K562 (cell line): ENCODE results near the gene MYMX. TPM values are rescaled to one million over a fixed set of nuclear protein-coding genes. Genes with fewer than 3 reads are reported as not detected.

Experiments
- ATAC-seq: fragments of 200-7000 bp; cut with Tn5 transposase; 3 replicates; pipeline ENCODE4 v1.9.1; 2020; ENCODE audit warnings: moderate library complexity
- BruUV-seq: library from RNA; stranded (reverse); fragments of 400-500 nt; replicated peaks from 2 replicates; lab custom pipeline; 2021; lab: Mats Ljungman, UMichigan
- CTCF ChIA-PET: fragments of 300-600 bp; formaldehyde crosslinking; extraction: SDS; loops from one replicate; lab custom pipeline; 2021; ENCODE audit warnings: low intra/inter-chr PET ratio; lab: Yijun Ruan, JAX
- POLR2A ChIA-PET: fragments of 300-600, 350-650 bp; sonication (Branson Sonifier 250); formaldehyde crosslinking; extraction: SDS; loops from one replicate; lab custom pipeline; 2021; ENCODE audit warnings: antibody characterized with exemption, inconsistent platforms; lab: Yijun Ruan, JAX
- DNase-seq, 4 experiments: peaks; one replicate each; pipeline versions ENCODE4 v3.0.0 to v3.0.0-alpha.2; 2011 to 2018; ENCODE audit warnings: low spot score in 3 of 4, mixed read lengths in 3 of 4; ENCODE audit errors: extremely low read depth in 1 of 4
- FAIRE-seq: peaks from 2 replicates; lab custom pipeline; 2011; peaks lifted over from hg19 to GRCh38; lab: Jason Lieb, UNC
- H2AFZ ChIP-seq: 2 replicates; pipeline ENCODE4 v1.6.0; 2011; ENCODE audit warnings: low read depth, low read length, control low read depth, inconsistent platforms
- H3K27ac ChIP-seq: fragments of 200-600 bp; 3 replicates; pipeline ENCODE4 v1.8.0; 2011; ENCODE audit warnings: low read depth, mild to moderate bottlenecking, control low read depth, inconsistent platforms, low read length, moderate library complexity, mixed read lengths; ENCODE audit errors: extremely low read depth
- H3K27me3 ChIP-seq, 2 experiments: fragments of 300-600 bp in 1 of 2; 2 replicates in 1 of 2; 3 replicates in 1 of 2; pipeline versions ENCODE4 v1.6.0 to v1.8.0; 2011; ENCODE audit warnings: inconsistent platforms in 2 of 2, low read length in 2 of 2, mild to moderate bottlenecking in 1 of 2, mixed read lengths in 1 of 2, moderate library complexity in 1 of 2; ENCODE audit not compliant: control insufficient read depth in 2 of 2, insufficient read depth in 2 of 2
- H3K36me3 ChIP-seq: fragments of 300-600 bp; 3 replicates; pipeline ENCODE4 v1.8.0; 2011; ENCODE audit warnings: mild to moderate bottlenecking, low read length, inconsistent platforms; ENCODE audit not compliant: control insufficient read depth, insufficient read depth
- H3K4me1 ChIP-seq, 2 experiments: fragments of 200-600 bp in 1 of 2; replicated peaks in 1 of 2; 2 replicates in 1 of 2; 3 replicates in 1 of 2; pipeline versions ENCODE4 v1.5.1 to v1.8.0; 2011; ENCODE audit warnings: inconsistent platforms in 2 of 2, low read length in 2 of 2, mild to moderate bottlenecking in 1 of 2, mixed read lengths in 1 of 2, moderate library complexity in 1 of 2; ENCODE audit not compliant: control insufficient read depth in 2 of 2, insufficient read depth in 2 of 2
- H3K4me2 ChIP-seq: 2 replicates; pipeline ENCODE4 v1.6.1; 2011; ENCODE audit warnings: low read length, control low read depth, inconsistent platforms, mixed read lengths; ENCODE audit not compliant: insufficient read depth
- H3K4me3 ChIP-seq: fragments of 200-600 bp; sonication (generic), shearing (Covaris generic); 2 replicates; pipeline ENCODE4 v1.5.1; 2016; ENCODE audit warnings: control low read depth, inconsistent platforms
- H3K79me2 ChIP-seq: fragments of 200-600 bp; 3 replicates; pipeline ENCODE4 v1.8.0; 2011; ENCODE audit warnings: low read length, inconsistent platforms; ENCODE audit not compliant: control insufficient read depth, insufficient read depth
- H3K9ac ChIP-seq, 2 experiments: 2 replicates each; pipeline versions ENCODE4 v1.6.0 to v1.6.1; 2011; ENCODE audit warnings: low read depth in 2 of 2, low read length in 2 of 2, control low read depth in 1 of 2, inconsistent platforms in 1 of 2, mild to moderate bottlenecking in 1 of 2, mixed read lengths in 1 of 2; ENCODE audit not compliant: insufficient read depth in 1 of 2
- H3K9me1 ChIP-seq: one replicate; pipeline ENCODE4 v1.6.0; 2011; ENCODE audit warnings: inconsistent platforms, mild to moderate bottlenecking, low read length, moderate library complexity; ENCODE audit not compliant: control insufficient read depth, insufficient read depth
- H3K9me3 ChIP-seq: replicated peaks from 2 replicates; pipeline ENCODE4 v1.5.1; 2011; ENCODE audit warnings: low read depth, low read length, inconsistent platforms; ENCODE audit not compliant: control insufficient read depth, insufficient read depth
- H4K20me1 ChIP-seq: replicated peaks from 2 replicates; pipeline ENCODE4 v1.6.1; 2011; ENCODE audit warnings: low read length, inconsistent platforms, mixed read lengths; ENCODE audit not compliant: control insufficient read depth, insufficient read depth
- ERF ChIP-seq: fragments of 450-650 bp; formaldehyde crosslinking; IDR thresholded peaks from 2 replicates; pipeline ENCODE4 v1.4.0; 2020; ENCODE audit warnings: mild to moderate bottlenecking, mixed read lengths
- THAP12 ChIP-seq: fragments of 250-450 bp; sonication (Bioruptor Pico); IDR thresholded peaks from 2 replicates; pipeline ENCODE4 v1.9.0; 2021; ENCODE audit warnings: mild to moderate bottlenecking, inconsistent platforms
- ZBTB26 ChIP-seq: fragments of 450-650 bp; formaldehyde crosslinking; IDR thresholded peaks from 2 replicates; pipeline ENCODE4 v1.4.0; 2022; ENCODE audit warnings: missing genetic modification characterization
- WGBS: fragments of 100-300 bp; shearing (Covaris generic); methylation state at CpG from one replicate; pipeline ENCODE4 v1.1.6; 2016; ENCODE audit warnings: low coverage, mixed read lengths; ENCODE audit not compliant: insufficient coverage; ENCODE audit errors: missing lambda C conversion rate; 5-methylcytosine and 5-hydroxymethylcytosine counted together
- in situ Hi-C: fragments of 300-500 bp; cut with MboI; formaldehyde crosslinking; loops from 4 replicates; pipeline ENCODE4 v1.15.0; 2018; ENCODE audit warnings: inconsistent platforms, mixed read lengths
- intact Hi-C: fragments of 100-400 bp; cut with micrococcal nuclease; formaldehyde crosslinking; loops from 2 replicates; pipeline ENCODE4 v1.14.2; 2022
- polyA plus RNA-seq, 8 experiments: library from polyadenylated mRNA; depleted of rRNA in 4 of 8; stranded (reverse) in 5 of 8; unstranded in 3 of 8; fragments of >200 nt; fragmentation: Nextera tagmentation in 2 of 8; fragmentation: Illumina TruSeq in 1 of 8; extraction: Ambion mirVana in 2 of 8; extraction: Trizol in 1 of 8; gene quantifications; 2 replicates each; pipeline versions ENCODE4 v1.2.1 to v1.2.3, GENCODE V29; 2011 to 2014; ENCODE audit warnings: inconsistent platforms in 1 of 8, missing spikeins in 1 of 8
- total RNA-seq, 7 experiments: library from RNA; depleted of rRNA in 6 of 7; stranded (reverse); fragments of >200 nt in 6 of 7; fragmentation: Illumina TruSeq in 2 of 7; extraction: Trizol in 2 of 7; gene quantifications; 2 replicates each; pipeline versions ENCODE4 v1.2.1 to v1.2.3, GENCODE V29; 2011 to 2021; ENCODE audit warnings: low replicate concordance in 1 of 7

MYMX gene
- total and polyA plus RNA-seq, 9 of the 15 experiments (the other 6 are each of a cell fraction or from before 2014, with no cell fraction given), result 0.12 TPM; not detected in 8

- Histone ChIP-seq H3K4me2 (no peak overlapping the region; the same call in 1 of the 2 replicates), H3K36me3 (peaks cover 2% of the 10 kb centered on the region; the same call in 1 of the 3 replicates), H3K4me1 (peaks cover 74 to 88% of the 10 kb centered on the region in 2 experiments), H3K9me3 (no peaks in the 10 kb centered on the region), H3K9ac (peak overlapping the region in 1 of 2 experiments; percentile 61; a peak in 1 of 4 replicates), H3K27ac (no peak overlapping the region), H2AFZ (0 out of 2 replicates have a peak overlapping the region, but pooled peaks have one; percentile 10), H3K9me1 (no peaks in the 10 kb centered on the region), H4K20me1 (0 out of 2 replicates have a peak, but pooled peaks cover 3% of the 10 kb centered on the region), H3K27me3 (no peaks in the 10 kb centered on the region), H3K4me3 (no peak overlapping the region), H3K79me2 (peaks cover 39% of the 10 kb centered on the region)
- ChIA-PET CTCF (interaction anchor here (1.9 kb wide), 1 partner anchor 49 kb away, joined by 5 read pairs; no protein-coding TSS in a partner anchor), POLR2A (interaction anchor here (0.8 to 6.8 kb wide), 6 partner anchors 13 to 62 kb away, joined by 3 to 52 read pairs (median 6); partner anchors contain the start of gene HSP90AB1)
- WGBS, result 78% methylated on average over 2 of the region's 2 CpGs
- ATAC-seq, result no peak
- TF ChIP-seq THAP12 (CRISPR knock-in tag) (no peak), ZBTB26 (peak; percentile 20; the same call in 1 of the 2 replicates), ERF (CRISPR knock-in tag) (0 out of 2 replicates have a peak, but pooled peaks have one; percentile 42)
- FAIRE-seq, result no peak
- intact Hi-C loops (loop anchor here (2.0 to 10.0 kb wide), 2 partner anchors 17 to 587 kb away; partner anchors contain the start of gene MAD2L1BP), in situ Hi-C loops (no loop called here)
- BruUV-seq, result no TSS peak
- no peak for DNase-seq
Measured at GRCh38 chr6:44221961-44222335, 5.2 kb downstream of the MYMX start.
